B cell (primary cell): Measurements from ENCODE around the gene HOXA11. TPM values are rescaled to one million over a fixed set of nuclear protein-coding genes. Genes with fewer than 3 reads are reported as not detected.

Source experiments
- ATAC-seq: fragments of 200-7000 bp; cut with Tn5 transposase; one replicate; pipeline ENCODE4 v1.10.0; 2021; ENCODE audit warnings: low read depth, mild to moderate bottlenecking, moderate number of reproducible peaks, moderate library complexity
- CTCF ChIA-PET: fragments of 350-600 bp; sonication (Branson Sonifier 250); formaldehyde crosslinking; loops from one replicate; lab custom pipeline; 2021; ENCODE audit warnings: antibody characterized with exemption, inconsistent platforms; lab: Charles Lee
- POLR2A ChIA-PET: fragments of 350-600 bp; sonication (Branson Sonifier 250); formaldehyde crosslinking; loops from one replicate; lab custom pipeline; 2021; ENCODE audit warnings: antibody characterized with exemption; lab: Charles Lee
- DNase-seq: peaks from one replicate; pipeline ENCODE4 v3.0.0; 2013
- H2AFZ ChIP-seq: 2 replicates; pipeline ENCODE4 v1.6.1; 2012; ENCODE audit warnings: mild to moderate bottlenecking, low read depth, low read length; ENCODE audit not compliant: insufficient read depth, poor library complexity, severe bottlenecking
- H3K27ac ChIP-seq, 2 donors: 1 replicate in 1 of 2; 2 replicates in 1 of 2; pipeline ENCODE4 v1.5.1; 2012 to 2013; ENCODE audit warnings: low read length in 2 of 2, mild to moderate bottlenecking in 2 of 2, moderate library complexity in 1 of 2
- H3K27me3 ChIP-seq, 4 experiments: fragments of 200-600 bp in 1 of 4; sonication (generic) in 1 of 4; replicated peaks in 1 of 4; 1 replicate in 2 of 4; 2 replicates in 2 of 4; pipeline versions ENCODE4 v1.6.1 to v1.7.0; 2013 to 2016; ENCODE audit warnings: low read length in 3 of 4, mild to moderate bottlenecking in 2 of 4, mixed read lengths in 1 of 4, moderate library complexity in 1 of 4; ENCODE audit not compliant: insufficient read depth in 4 of 4, control insufficient read depth in 3 of 4; ENCODE audit errors: control extremely low read depth in 1 of 4
- H3K36me3 ChIP-seq, 2 experiments: replicated peaks in 1 of 2; 1 replicate in 1 of 2; 2 replicates in 1 of 2; pipeline versions ENCODE4 v1.6.1 to v1.7.1; 2013; ENCODE audit warnings: low read length in 1 of 2; ENCODE audit not compliant: insufficient read depth in 2 of 2, control insufficient read depth in 1 of 2; ENCODE audit errors: control extremely low read depth in 1 of 2, extremely low read depth in 1 of 2
- H3K4me1 ChIP-seq, 2 donors: fragments of 200-600 bp in 1 of 2; sonication (generic) in 1 of 2; 1 replicate in 1 of 2; 2 replicates in 1 of 2; pipeline versions ENCODE4 v1.5.1 to v1.6.1; 2013 to 2017; ENCODE audit warnings: low read length in 2 of 2; ENCODE audit not compliant: control insufficient read depth in 2 of 2, insufficient read depth in 2 of 2
- H3K4me2 ChIP-seq: replicated peaks from 2 replicates; pipeline ENCODE3; 2012; ENCODE audit warnings: mild to moderate bottlenecking, low read depth, low read length; ENCODE audit not compliant: poor library complexity, severe bottlenecking
- H3K4me3 ChIP-seq, 5 experiments: fragments of 200-600 bp in 1 of 5; sonication (generic) in 1 of 5; 1 replicate in 3 of 5; 2 replicates in 2 of 5; pipeline versions ENCODE4 v1.5.1 to v1.7.0; 2011 to 2016; ENCODE audit warnings: low read length in 4 of 5, mild to moderate bottlenecking in 4 of 5, low read depth in 2 of 5, control low read depth in 1 of 5, moderate library complexity in 1 of 5; ENCODE audit not compliant: insufficient read depth in 1 of 5; ENCODE audit errors: control extremely low read depth in 1 of 5, extremely low read depth in 1 of 5
- H3K79me2 ChIP-seq: fragments of 200-600 bp; sonication (generic); one replicate; pipeline ENCODE4 v1.6.0; 2016; ENCODE audit warnings: low read length; ENCODE audit not compliant: control insufficient read depth, insufficient read depth
- H3K9ac ChIP-seq: fragments of 200-600 bp; sonication (generic); 2 replicates; pipeline ENCODE4 v1.6.1; 2017; ENCODE audit warnings: mild to moderate bottlenecking, low read length, moderate library complexity
- H3K9me3 ChIP-seq, 3 donors: one replicate each; pipeline versions ENCODE4 v1.6.1 to v1.7.1; 2013; ENCODE audit warnings: low read length in 2 of 3; ENCODE audit not compliant: control insufficient read depth in 2 of 3, insufficient read depth in 1 of 3; ENCODE audit errors: control extremely low read depth in 1 of 3
- H4K20me1 ChIP-seq: 2 replicates; pipeline ENCODE4 v1.6.0; 2012; ENCODE audit warnings: mild to moderate bottlenecking, low read length; ENCODE audit not compliant: insufficient read depth, control insufficient read depth, poor library complexity, severe bottlenecking
- H3K27ac Mint-ChIP-seq: one replicate; pipeline ENCODE4 v1.8.0; 2021; ENCODE audit warnings: mixed read lengths
- H3K27me3 Mint-ChIP-seq: one replicate; pipeline ENCODE4 v1.8.0; 2021; ENCODE audit warnings: mixed read lengths
- H3K4me1 Mint-ChIP-seq: one replicate; pipeline ENCODE4 v1.8.0; 2021; ENCODE audit warnings: mixed read lengths
- H3K4me3 Mint-ChIP-seq: one replicate; pipeline ENCODE4 v1.8.0; 2021; ENCODE audit warnings: mixed read lengths
- H3K9me3 Mint-ChIP-seq: one replicate; pipeline ENCODE4 v1.8.0; 2022; ENCODE audit warnings: mixed read lengths; ENCODE audit not compliant: insufficient read depth
- EZH2 ChIP-seq: IDR thresholded peaks from 2 replicates; pipeline ENCODE4 v1.6.1; 2012; ENCODE audit warnings: borderline replicate concordance, low read depth, mild to moderate bottlenecking, moderate library complexity, low read length; ENCODE audit not compliant: insufficient read depth, poor library complexity, severe bottlenecking
- WGBS: methylation state at CpG from one replicate; pipeline ENCODE4 v1.1.5; 2013; ENCODE audit warnings: missing lambda C conversion rate; ENCODE audit not compliant: insufficient coverage; 5-methylcytosine and 5-hydroxymethylcytosine counted together
- intact Hi-C: fragments of 100-400 bp; cut with micrococcal nuclease; formaldehyde crosslinking; loops from one replicate; pipeline ENCODE4 v1.10.0; 2022
- polyA plus RNA-seq: library from polyadenylated mRNA; depleted of rRNA; stranded (reverse); fragments of >200 nt; gene quantifications from 2 replicates; pipeline ENCODE4 v1.2.3, GENCODE V29; 2012
- total RNA-seq, 2 donors: library from RNA; stranded (reverse); fragments of 120-200 nt in 1 of 2; gene quantifications; 1 replicate in 1 of 2; 2 replicates in 1 of 2; pipeline versions ENCODE4 v1.2.3 to v1.2.4, GENCODE V29; 2013 to 2022
- TF ChIP-seq, protein P1 (sequence below): fragments of 200-600 bp; IDR thresholded peaks from one replicate; pipeline ENCODE4 v1.8.0; 2022; ENCODE audit warnings: antibody characterized with exemption, mild to moderate bottlenecking

Gene HOXA11
- total and polyA plus RNA-seq, 2 donors (not counting 1 experiment from before 2014, with no cell fraction given), result not detected

DNA sequence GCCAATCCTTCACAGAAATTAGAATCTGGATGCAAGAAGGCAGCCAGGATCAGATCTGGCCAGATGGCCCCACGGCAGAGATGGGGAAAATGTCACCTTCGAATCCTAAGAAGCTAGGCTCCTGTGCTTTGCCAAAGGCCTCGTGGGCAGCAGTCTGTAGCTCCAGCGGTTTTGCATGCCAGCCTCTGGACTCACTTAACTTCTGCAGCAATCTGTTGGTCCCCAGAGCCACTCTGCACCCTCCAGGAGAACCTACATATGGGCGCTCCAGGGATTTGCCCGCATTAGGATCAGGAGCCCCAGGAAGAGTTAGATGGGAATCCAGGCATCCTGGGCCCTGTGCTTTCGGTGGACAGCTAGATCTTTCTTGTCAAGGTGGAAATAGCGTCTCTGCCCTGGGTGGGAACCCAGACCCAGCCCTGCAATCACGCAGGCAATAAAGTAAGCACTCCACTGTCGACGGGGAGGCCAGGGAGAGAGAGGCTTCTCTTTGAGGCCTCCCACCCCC is 25.0 kb upstream of the HOXA11 start:
- no peak overlapping the region for H3K4me3 ChIP-seq
- H3K27me3 ChIP-seq, result peaks cover 0 to 96% (median 86%) of the 10 kb centered on the region in 4 experiments
- peaks cover 1 to 33% (median 6%) of the 10 kb centered on the region in 3 donors for H3K9me3 ChIP-seq
- no peaks in the 10 kb centered on the region for H3K9me3 Mint-ChIP-seq
- peak overlapping the region; percentile 51 for H3K4me3 Mint-ChIP-seq
- no peaks in the 10 kb centered on the region for H3K79me2 ChIP-seq
- no peak overlapping the region for H3K27ac ChIP-seq
- CTCF ChIA-PET, result interaction anchor here (0.6 to 3.8 kb wide), 18 partner anchors 8 to 1008 kb away, joined by 3 to 35 read pairs (median 3); no protein-coding TSS in a partner anchor
- ATAC-seq, result no peak
- H2AFZ ChIP-seq, result no peak overlapping the region
- H3K4me1 Mint-ChIP-seq, result peaks cover 24% of the 10 kb centered on the region
- TF ChIP-seq, protein P1, sequence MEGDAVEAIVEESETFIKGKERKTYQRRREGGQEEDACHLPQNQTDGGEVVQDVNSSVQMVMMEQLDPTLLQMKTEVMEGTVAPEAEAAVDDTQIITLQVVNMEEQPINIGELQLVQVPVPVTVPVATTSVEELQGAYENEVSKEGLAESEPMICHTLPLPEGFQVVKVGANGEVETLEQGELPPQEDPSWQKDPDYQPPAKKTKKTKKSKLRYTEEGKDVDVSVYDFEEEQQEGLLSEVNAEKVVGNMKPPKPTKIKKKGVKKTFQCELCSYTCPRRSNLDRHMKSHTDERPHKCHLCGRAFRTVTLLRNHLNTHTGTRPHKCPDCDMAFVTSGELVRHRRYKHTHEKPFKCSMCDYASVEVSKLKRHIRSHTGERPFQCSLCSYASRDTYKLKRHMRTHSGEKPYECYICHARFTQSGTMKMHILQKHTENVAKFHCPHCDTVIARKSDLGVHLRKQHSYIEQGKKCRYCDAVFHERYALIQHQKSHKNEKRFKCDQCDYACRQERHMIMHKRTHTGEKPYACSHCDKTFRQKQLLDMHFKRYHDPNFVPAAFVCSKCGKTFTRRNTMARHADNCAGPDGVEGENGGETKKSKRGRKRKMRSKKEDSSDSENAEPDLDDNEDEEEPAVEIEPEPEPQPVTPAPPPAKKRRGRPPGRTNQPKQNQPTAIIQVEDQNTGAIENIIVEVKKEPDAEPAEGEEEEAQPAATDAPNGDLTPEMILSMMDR, result no peak
- no peak for TF ChIP-seq EZH2
- peak overlapping the region; percentile 57 for H3K4me2 ChIP-seq
- no peak for DNase-seq
- H3K27me3 Mint-ChIP-seq, result peaks cover 85% of the 10 kb centered on the region
- intact Hi-C loops, result loop anchor here (1.0 to 5.0 kb wide), 4 partner anchors 41 to 711 kb away; no protein-coding TSS in a partner anchor
- H3K36me3 ChIP-seq, result no peaks in the 10 kb centered on the region
- peaks cover 26 to 37% of the 10 kb centered on the region in 2 donors for H3K4me1 ChIP-seq
- 40% methylated on average over 10 of the region's 11 CpGs for WGBS
- POLR2A ChIA-PET, result no interaction called here
- no peaks in the 10 kb centered on the region for H4K20me1 ChIP-seq
- no peak overlapping the region for H3K9ac ChIP-seq
- no peak overlapping the region for H3K27ac Mint-ChIP-seq

DNA sequence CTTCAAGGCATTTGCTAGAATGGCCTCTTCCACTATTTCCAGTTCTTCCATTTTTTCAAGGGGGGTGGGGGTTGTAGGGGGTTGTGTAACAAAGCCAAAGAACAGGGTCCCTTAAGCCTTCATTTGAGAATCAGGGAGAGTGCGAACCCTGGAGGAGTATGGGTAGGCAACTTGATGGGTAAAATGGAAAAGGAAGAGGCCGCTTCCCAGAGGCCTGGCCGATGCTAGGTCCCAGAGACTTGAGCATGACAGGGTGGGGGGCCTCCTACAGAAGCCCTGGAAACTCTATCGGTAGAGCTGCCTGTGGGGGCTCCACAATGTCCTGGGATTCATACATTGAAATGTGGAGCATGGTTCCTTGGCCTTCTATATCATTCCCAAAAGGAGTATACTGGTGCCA is 24.0 kb upstream of the HOXA11 start:
- H3K27me3 Mint-ChIP-seq, result peaks cover 85% of the 10 kb centered on the region
- Histone ChIP-seq H4K20me1 (no peaks in the 10 kb centered on the region), H2AFZ (no peak overlapping the region), H3K27ac (no peak overlapping the region), H3K36me3 (no peaks in the 10 kb centered on the region), H3K4me1 (peaks cover 29 to 41% of the 10 kb centered on the region in 2 donors), H3K79me2 (no peaks in the 10 kb centered on the region), H3K4me3 (no peak overlapping the region), H3K9ac (no peak overlapping the region), H3K4me2 (no peak overlapping the region), H3K9me3 (peaks cover 1 to 35% (median 6%) of the 10 kb centered on the region in 3 donors), H3K27me3 (peaks cover 0 to 96% (median 91%) of the 10 kb centered on the region in 4 experiments)
- TF ChIP-seq EZH2, result no peak
- TF ChIP-seq, protein P1, result no peak
- H3K4me1 Mint-ChIP-seq, result peaks cover 24% of the 10 kb centered on the region
- H3K27ac Mint-ChIP-seq, result no peak overlapping the region
- CTCF ChIA-PET, result interaction anchor here (0.7 to 3.8 kb wide), 10 partner anchors 10 to 811 kb away, joined by 3 to 35 read pairs (median 7); no protein-coding TSS in a partner anchor
- ATAC-seq (no peak), DNase-seq (no peak)
- H3K9me3 Mint-ChIP-seq, result no peaks in the 10 kb centered on the region
- no peak overlapping the region for H3K4me3 Mint-ChIP-seq
- intact Hi-C loops, result no loop called here
- 85% methylated on average over 4 of the region's 4 CpGs for WGBS
- POLR2A ChIA-PET, result interaction anchor here (0.7 kb wide), 1 partner anchor 590 kb away, joined by 3 read pairs; no protein-coding TSS in a partner anchor
